HEK293T (cell line): ENCODE results near the gene ZNF148.

ENCODE experiments used
- ARNT ChIP-seq: fragments of 450-650 bp; IDR thresholded peaks from 2 replicates; pipeline ENCODE4 v1.6.1; 2017; ENCODE audit warnings: mild to moderate bottlenecking
- BHLHE40 ChIP-seq: fragments of 450-650 bp; IDR thresholded peaks from 2 replicates; pipeline ENCODE4 v1.6.1; 2016; ENCODE audit warnings: mild to moderate bottlenecking, moderate library complexity, borderline replicate concordance
- ELF4 ChIP-seq: fragments of 450-650 bp; IDR thresholded peaks from 2 replicates; pipeline ENCODE4 v1.6.1; 2017; ENCODE audit warnings: antibody characterized with exemption
- FOXA1 ChIP-seq: fragments of 450-650 bp; IDR thresholded peaks from 2 replicates; pipeline ENCODE4 v1.6.1; 2016; ENCODE audit warnings: mild to moderate bottlenecking
- FOXM1 ChIP-seq: fragments of 450-650 bp; IDR thresholded peaks from 2 replicates; pipeline ENCODE4 v1.6.1; 2017; ENCODE audit warnings: mild to moderate bottlenecking, borderline replicate concordance
- HDGF ChIP-seq: fragments of 450-650 bp; IDR thresholded peaks from 2 replicates; pipeline ENCODE4 v1.6.1; 2017; ENCODE audit warnings: antibody characterized with exemption, borderline replicate concordance
- L3MBTL2 ChIP-seq: fragments of 450-650 bp; conservative IDR thresholded peaks from 2 replicates; pipeline ENCODE4 v1.6.1; 2016; ENCODE audit warnings: mild to moderate bottlenecking
- NFRKB ChIP-seq: fragments of 450-650 bp; IDR thresholded peaks from 2 replicates; pipeline ENCODE4 v1.6.1; 2016; ENCODE audit warnings: mild to moderate bottlenecking, moderate library complexity
- SP1 ChIP-seq: fragments of 450-650 bp; IDR thresholded peaks from 2 replicates; pipeline ENCODE4 v1.6.1; 2017
- SUZ12 ChIP-seq: fragments of 450-650 bp; IDR thresholded peaks from 2 replicates; pipeline ENCODE4 v1.6.1; 2016; ENCODE audit warnings: mild to moderate bottlenecking
- ZNF384 ChIP-seq: fragments of 450-650 bp; IDR thresholded peaks from 2 replicates; pipeline ENCODE4 v1.6.1; 2016

DNA sequence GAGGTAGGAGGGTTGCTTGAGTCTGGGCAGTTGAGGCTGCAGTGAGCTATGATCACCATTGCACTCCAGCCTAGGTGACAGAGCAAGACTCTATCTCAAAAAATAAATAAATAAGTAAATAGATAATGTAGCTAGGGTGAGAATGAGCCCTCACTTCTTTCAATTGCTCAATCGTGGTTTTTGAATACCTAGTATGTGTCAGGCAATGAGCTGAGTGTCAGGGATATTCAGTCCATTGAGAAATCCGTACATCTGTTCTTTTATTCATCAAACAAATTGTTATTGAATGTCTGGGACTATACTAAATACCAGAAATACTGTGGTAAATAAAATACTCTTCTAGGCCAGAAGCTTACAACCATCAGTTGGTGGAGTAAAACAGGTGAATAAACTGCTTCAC lies 6.2 kb upstream of the ZNF148 start:
- TF ChIP-seq SP1: no peak
- TF ChIP-seq ZNF384: no peak
- no peak for TF ChIP-seq BHLHE40
- no peak for TF ChIP-seq FOXA1
- TF ChIP-seq FOXM1: no peak
- no peak for TF ChIP-seq SUZ12
- TF ChIP-seq NFRKB: no peak
- TF ChIP-seq ARNT: no peak
- no peak for TF ChIP-seq L3MBTL2
- TF ChIP-seq ELF4: no peak
- no peak for TF ChIP-seq HDGF
